WTC11 (cell line): ENCODE measurements around the gene NPFFR1. TPM values are rescaled to one million over a fixed set of nuclear protein-coding genes. Genes with fewer than 3 reads are reported as not detected.

Experiments used
- ATAC-seq: fragments of 200-7000 bp; cut with Tn5 transposase; 2 replicates; pipeline ENCODE4 v1.10.0; 2021; ENCODE audit warnings: mild to moderate bottlenecking, moderate library complexity
- CTCF ChIA-PET: fragments of 300-600 bp; sonication (Branson Sonifier 250); formaldehyde crosslinking; loops from one replicate; lab custom pipeline; 2021; ENCODE audit warnings: antibody characterized with exemption; lab: Charles Lee
- POLR2A ChIA-PET: fragments of 350-600 bp; sonication (Branson Sonifier 250); formaldehyde crosslinking; loops from one replicate; lab custom pipeline; 2021; ENCODE audit warnings: antibody characterized with exemption; lab: Charles Lee
- DNase-seq: peaks from one replicate; pipeline ENCODE4 v3.0.0; 2021; ENCODE audit warnings: low spot score
- H3K27ac Mint-ChIP-seq: 2 replicates; pipeline ENCODE4 v1.8.0; 2021; ENCODE audit warnings: mixed read lengths
- H3K27me3 Mint-ChIP-seq: 2 replicates; pipeline ENCODE4 v1.8.0; 2021; ENCODE audit warnings: low read depth, mild to moderate bottlenecking, moderate library complexity, mixed read lengths
- H3K36me3 Mint-ChIP-seq: 2 replicates; pipeline ENCODE4 v1.8.0; 2021; ENCODE audit warnings: mixed read lengths
- H3K4me1 Mint-ChIP-seq: 2 replicates; pipeline ENCODE4 v1.8.0; 2022; ENCODE audit warnings: mixed read lengths
- H3K4me3 Mint-ChIP-seq: 2 replicates; pipeline ENCODE4 v1.8.0; 2021; ENCODE audit warnings: mild to moderate bottlenecking, moderate library complexity, mixed read lengths
- H3K9me3 Mint-ChIP-seq: 2 replicates; pipeline ENCODE4 v1.8.0; 2021; ENCODE audit warnings: mixed read lengths
- EMX1 ChIP-seq: fragments of 250-450 bp; sonication (Bioruptor Pico); IDR thresholded peaks from 2 replicates; pipeline ENCODE4 v1.8.0; 2021; ENCODE audit warnings: mild to moderate bottlenecking
- ESRRA ChIP-seq: sonication (generic); formaldehyde crosslinking; IDR thresholded peaks from 2 replicates; pipeline ENCODE4 v1.8.1; 2022; ENCODE audit warnings: mild to moderate bottlenecking, missing genetic modification reagents, borderline replicate concordance
- ETV6 ChIP-seq: sonication (generic); formaldehyde crosslinking; IDR thresholded peaks from 2 replicates; pipeline ENCODE4 v1.8.1; 2022; ENCODE audit warnings: mild to moderate bottlenecking, missing genetic modification reagents
- FOXK1 ChIP-seq: sonication (generic); formaldehyde crosslinking; IDR thresholded peaks from 2 replicates; pipeline ENCODE4 v1.8.0; 2022; ENCODE audit warnings: mild to moderate bottlenecking, moderate library complexity, missing genetic modification reagents
- HMGA2 ChIP-seq: fragments of 250-450 bp; sonication (Bioruptor Pico); IDR thresholded peaks from 2 replicates; pipeline ENCODE4 v1.4.0; 2021; ENCODE audit warnings: mild to moderate bottlenecking, moderate library complexity
- MXD4 ChIP-seq: fragments of 250-450 bp; sonication (Bioruptor Pico); IDR thresholded peaks from 2 replicates; pipeline ENCODE4 v1.8.0; 2021; ENCODE audit warnings: mild to moderate bottlenecking, moderate library complexity, borderline replicate concordance
- MYBL2 ChIP-seq: sonication (generic); formaldehyde crosslinking; IDR thresholded peaks from 2 replicates; pipeline ENCODE4 v1.8.1; 2023; ENCODE audit warnings: mild to moderate bottlenecking, moderate library complexity, missing genetic modification reagents
- NFATC4 ChIP-seq: fragments of 250-450 bp; sonication (Bioruptor Pico); IDR thresholded peaks from 2 replicates; pipeline ENCODE4 v1.9.0; 2021; ENCODE audit warnings: mild to moderate bottlenecking
- NR2C2 ChIP-seq: sonication (generic); formaldehyde crosslinking; IDR thresholded peaks from 2 replicates; pipeline ENCODE4 v1.8.0; 2022; ENCODE audit warnings: mild to moderate bottlenecking, missing genetic modification reagents
- PRRX2 ChIP-seq: fragments of 250-450 bp; sonication (Bioruptor Pico); IDR thresholded peaks from 2 replicates; pipeline ENCODE4 v1.8.0; 2021; ENCODE audit warnings: mild to moderate bottlenecking
- SP1 ChIP-seq: sonication (generic); formaldehyde crosslinking; conservative IDR thresholded peaks from 2 replicates; pipeline ENCODE4 v1.8.1; 2022; ENCODE audit warnings: missing genetic modification reagents
- ZNF263 ChIP-seq: sonication (generic); formaldehyde crosslinking; IDR thresholded peaks from 2 replicates; pipeline ENCODE4 v1.8.1; 2022; ENCODE audit warnings: low read depth, mild to moderate bottlenecking, moderate library complexity, missing genetic modification reagents
- total RNA-seq: library from RNA; stranded (reverse); gene quantifications from 3 replicates; pipeline ENCODE4 v1.2.3, GENCODE V29; 2021
- TF ChIP-seq, protein P1 (sequence below): sonication (generic); formaldehyde crosslinking; IDR thresholded peaks from 2 replicates; pipeline ENCODE4 v1.8.1; 2023; ENCODE audit warnings: mild to moderate bottlenecking, missing genetic modification reagents, moderate library complexity
- TF ChIP-seq, protein P2 (sequence below): sonication (generic); formaldehyde crosslinking; IDR thresholded peaks from 2 replicates; pipeline ENCODE4 v1.8.1; 2023; ENCODE audit warnings: mild to moderate bottlenecking, missing genetic modification reagents
- TF ChIP-seq, protein P3 (sequence below): sonication (generic); formaldehyde crosslinking; IDR thresholded peaks from 2 replicates; pipeline ENCODE4 v1.8.0; 2023; ENCODE audit warnings: missing genetic modification reagents
- TF ChIP-seq, protein P4 (sequence below): fragments of 200-600 bp; IDR thresholded peaks from 2 replicates; pipeline ENCODE4 v1.8.0; 2022; ENCODE audit warnings: antibody characterized with exemption
- TF ChIP-seq, protein P5 (sequence below): sonication (generic); formaldehyde crosslinking; IDR thresholded peaks from 2 replicates; pipeline ENCODE4 v1.8.1; 2023; ENCODE audit warnings: mild to moderate bottlenecking, missing genetic modification reagents, moderate library complexity
- TF ChIP-seq, protein P6 (sequence below): sonication (generic); formaldehyde crosslinking; IDR thresholded peaks from 2 replicates; pipeline ENCODE4 v1.8.1; 2022; ENCODE audit warnings: mild to moderate bottlenecking, missing genetic modification reagents, moderate library complexity, borderline replicate concordance
- TF ChIP-seq, protein P7 (sequence below): sonication (generic); formaldehyde crosslinking; IDR thresholded peaks from 2 replicates; pipeline ENCODE4 v1.8.1; 2022; ENCODE audit warnings: mild to moderate bottlenecking, moderate library complexity, missing genetic modification reagents

The NPFFR1 gene
- total RNA-seq, 1 experiment from 2014 or later = 0.04 TPM

DNA sequence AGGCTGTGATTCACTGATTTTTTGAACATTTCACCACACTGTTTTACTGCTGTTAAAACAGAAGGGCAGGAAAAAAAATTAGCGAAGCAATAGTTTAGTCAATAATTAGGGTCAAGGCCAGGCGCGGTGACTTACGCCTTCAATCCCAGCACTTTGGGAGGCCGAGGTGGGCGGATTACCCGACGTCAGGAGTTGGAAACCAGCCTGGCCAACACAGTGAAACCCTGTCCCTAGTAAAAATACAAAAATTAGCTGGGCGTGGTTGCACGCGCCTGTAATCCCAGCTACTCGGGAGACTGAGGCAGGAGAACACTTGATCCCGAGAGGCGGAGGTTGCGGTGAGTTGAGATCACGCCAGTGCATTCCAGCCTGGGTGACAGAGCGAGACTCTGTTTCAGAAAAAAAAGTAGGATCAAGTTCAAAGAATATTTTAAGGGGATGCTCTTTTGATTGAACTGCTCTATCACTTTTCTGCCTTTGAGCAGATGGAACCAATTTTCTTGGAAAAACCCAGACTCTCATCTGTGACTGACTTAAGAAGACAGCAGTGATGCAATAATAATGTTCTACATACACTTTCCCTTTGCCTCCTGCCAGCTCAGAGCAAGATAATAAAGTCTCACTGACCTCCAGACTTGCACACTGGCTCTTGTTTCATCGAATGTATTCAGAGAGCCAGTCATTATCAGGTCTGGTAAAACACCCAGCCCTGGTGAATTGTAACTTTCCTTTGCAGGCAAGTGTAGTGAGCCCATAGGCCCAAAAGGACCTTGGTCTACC, 48.9 kb downstream of the NPFFR1 start:
- peaks cover 16% of the 10 kb centered on the region for H3K36me3 Mint-ChIP-seq
- H3K4me3 Mint-ChIP-seq = peak overlapping the region; percentile 51
- DNase-seq (no peak), ATAC-seq (no peak)
- peaks cover 12% of the 10 kb centered on the region for H3K9me3 Mint-ChIP-seq
- H3K4me1 Mint-ChIP-seq = peaks cover 8% of the 10 kb centered on the region
- no peak overlapping the region; the same call in 1 of the 2 replicates for H3K27ac Mint-ChIP-seq
- no peaks in the 10 kb centered on the region; the same call in 1 of the 2 replicates for H3K27me3 Mint-ChIP-seq
- TF ChIP-seq, protein P1, sequence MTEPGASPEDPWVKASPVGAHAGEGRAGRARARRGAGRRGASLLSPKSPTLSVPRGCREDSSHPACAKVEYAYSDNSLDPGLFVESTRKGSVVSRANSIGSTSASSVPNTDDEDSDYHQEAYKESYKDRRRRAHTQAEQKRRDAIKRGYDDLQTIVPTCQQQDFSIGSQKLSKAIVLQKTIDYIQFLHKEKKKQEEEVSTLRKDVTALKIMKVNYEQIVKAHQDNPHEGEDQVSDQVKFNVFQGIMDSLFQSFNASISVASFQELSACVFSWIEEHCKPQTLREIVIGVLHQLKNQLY (CRISPR knock-in tag) = no peak
- TF ChIP-seq, protein P2, sequence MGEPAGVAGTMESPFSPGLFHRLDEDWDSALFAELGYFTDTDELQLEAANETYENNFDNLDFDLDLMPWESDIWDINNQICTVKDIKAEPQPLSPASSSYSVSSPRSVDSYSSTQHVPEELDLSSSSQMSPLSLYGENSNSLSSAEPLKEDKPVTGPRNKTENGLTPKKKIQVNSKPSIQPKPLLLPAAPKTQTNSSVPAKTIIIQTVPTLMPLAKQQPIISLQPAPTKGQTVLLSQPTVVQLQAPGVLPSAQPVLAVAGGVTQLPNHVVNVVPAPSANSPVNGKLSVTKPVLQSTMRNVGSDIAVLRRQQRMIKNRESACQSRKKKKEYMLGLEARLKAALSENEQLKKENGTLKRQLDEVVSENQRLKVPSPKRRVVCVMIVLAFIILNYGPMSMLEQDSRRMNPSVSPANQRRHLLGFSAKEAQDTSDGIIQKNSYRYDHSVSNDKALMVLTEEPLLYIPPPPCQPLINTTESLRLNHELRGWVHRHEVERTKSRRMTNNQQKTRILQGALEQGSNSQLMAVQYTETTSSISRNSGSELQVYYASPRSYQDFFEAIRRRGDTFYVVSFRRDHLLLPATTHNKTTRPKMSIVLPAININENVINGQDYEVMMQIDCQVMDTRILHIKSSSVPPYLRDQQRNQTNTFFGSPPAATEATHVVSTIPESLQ (CRISPR knock-in tag) = no peak
- TF ChIP-seq, protein P3, sequence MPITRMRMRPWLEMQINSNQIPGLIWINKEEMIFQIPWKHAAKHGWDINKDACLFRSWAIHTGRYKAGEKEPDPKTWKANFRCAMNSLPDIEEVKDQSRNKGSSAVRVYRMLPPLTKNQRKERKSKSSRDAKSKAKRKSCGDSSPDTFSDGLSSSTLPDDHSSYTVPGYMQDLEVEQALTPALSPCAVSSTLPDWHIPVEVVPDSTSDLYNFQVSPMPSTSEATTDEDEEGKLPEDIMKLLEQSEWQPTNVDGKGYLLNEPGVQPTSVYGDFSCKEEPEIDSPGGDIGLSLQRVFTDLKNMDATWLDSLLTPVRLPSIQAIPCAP = no peak
- TF ChIP-seq, protein P4, sequence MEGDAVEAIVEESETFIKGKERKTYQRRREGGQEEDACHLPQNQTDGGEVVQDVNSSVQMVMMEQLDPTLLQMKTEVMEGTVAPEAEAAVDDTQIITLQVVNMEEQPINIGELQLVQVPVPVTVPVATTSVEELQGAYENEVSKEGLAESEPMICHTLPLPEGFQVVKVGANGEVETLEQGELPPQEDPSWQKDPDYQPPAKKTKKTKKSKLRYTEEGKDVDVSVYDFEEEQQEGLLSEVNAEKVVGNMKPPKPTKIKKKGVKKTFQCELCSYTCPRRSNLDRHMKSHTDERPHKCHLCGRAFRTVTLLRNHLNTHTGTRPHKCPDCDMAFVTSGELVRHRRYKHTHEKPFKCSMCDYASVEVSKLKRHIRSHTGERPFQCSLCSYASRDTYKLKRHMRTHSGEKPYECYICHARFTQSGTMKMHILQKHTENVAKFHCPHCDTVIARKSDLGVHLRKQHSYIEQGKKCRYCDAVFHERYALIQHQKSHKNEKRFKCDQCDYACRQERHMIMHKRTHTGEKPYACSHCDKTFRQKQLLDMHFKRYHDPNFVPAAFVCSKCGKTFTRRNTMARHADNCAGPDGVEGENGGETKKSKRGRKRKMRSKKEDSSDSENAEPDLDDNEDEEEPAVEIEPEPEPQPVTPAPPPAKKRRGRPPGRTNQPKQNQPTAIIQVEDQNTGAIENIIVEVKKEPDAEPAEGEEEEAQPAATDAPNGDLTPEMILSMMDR = no peak
- no peak for TF ChIP-seq PRRX2 (CRISPR knock-in tag)
- no peak for TF ChIP-seq ZNF263
- TF ChIP-seq, protein P5, sequence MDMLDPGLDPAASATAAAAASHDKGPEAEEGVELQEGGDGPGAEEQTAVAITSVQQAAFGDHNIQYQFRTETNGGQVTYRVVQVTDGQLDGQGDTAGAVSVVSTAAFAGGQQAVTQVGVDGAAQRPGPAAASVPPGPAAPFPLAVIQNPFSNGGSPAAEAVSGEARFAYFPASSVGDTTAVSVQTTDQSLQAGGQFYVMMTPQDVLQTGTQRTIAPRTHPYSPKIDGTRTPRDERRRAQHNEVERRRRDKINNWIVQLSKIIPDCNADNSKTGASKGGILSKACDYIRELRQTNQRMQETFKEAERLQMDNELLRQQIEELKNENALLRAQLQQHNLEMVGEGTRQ (CRISPR knock-in tag) = no peak
- no peak for TF ChIP-seq EMX1 (CRISPR knock-in tag)
- no peak for TF ChIP-seq NR2C2 (CRISPR knock-in tag)
- TF ChIP-seq HMGA2 (CRISPR knock-in tag) = no peak
- TF ChIP-seq ESRRA = no peak
- no peak for TF ChIP-seq ETV6
- TF ChIP-seq SP1 (CRISPR knock-in tag) = no peak
- no peak for TF ChIP-seq FOXK1 (CRISPR knock-in tag)
- TF ChIP-seq MXD4 = no peak
- no peak for TF ChIP-seq MYBL2
- no peak for TF ChIP-seq NFATC4 (CRISPR knock-in tag)
- TF ChIP-seq, protein P6, sequence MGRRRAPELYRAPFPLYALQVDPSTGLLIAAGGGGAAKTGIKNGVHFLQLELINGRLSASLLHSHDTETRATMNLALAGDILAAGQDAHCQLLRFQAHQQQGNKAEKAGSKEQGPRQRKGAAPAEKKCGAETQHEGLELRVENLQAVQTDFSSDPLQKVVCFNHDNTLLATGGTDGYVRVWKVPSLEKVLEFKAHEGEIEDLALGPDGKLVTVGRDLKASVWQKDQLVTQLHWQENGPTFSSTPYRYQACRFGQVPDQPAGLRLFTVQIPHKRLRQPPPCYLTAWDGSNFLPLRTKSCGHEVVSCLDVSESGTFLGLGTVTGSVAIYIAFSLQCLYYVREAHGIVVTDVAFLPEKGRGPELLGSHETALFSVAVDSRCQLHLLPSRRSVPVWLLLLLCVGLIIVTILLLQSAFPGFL (CRISPR knock-in tag) = no peak
- TF ChIP-seq, protein P7, sequence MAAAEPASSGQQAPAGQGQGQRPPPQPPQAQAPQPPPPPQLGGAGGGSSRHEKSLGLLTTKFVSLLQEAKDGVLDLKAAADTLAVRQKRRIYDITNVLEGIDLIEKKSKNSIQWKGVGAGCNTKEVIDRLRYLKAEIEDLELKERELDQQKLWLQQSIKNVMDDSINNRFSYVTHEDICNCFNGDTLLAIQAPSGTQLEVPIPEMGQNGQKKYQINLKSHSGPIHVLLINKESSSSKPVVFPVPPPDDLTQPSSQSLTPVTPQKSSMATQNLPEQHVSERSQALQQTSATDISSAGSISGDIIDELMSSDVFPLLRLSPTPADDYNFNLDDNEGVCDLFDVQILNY (CRISPR knock-in tag) = no peak
- ChIA-PET CTCF (interaction anchor here (1.5 kb wide), 1 partner anchor 13 kb away, joined by 3 read pairs; no protein-coding TSS in a partner anchor), POLR2A (no interaction called here)
